HG02763 (cell line): ENCODE results near the gene RAB11FIP2.
A peak's percentile ranks its signal among the peaks of the same experiment; 100 is the strongest.
"Not testable (repeated sequence)": the region's sequence is repeated elsewhere in the genome, so short reads cannot be mapped to it uniquely, and the experiment has no call there.

Experiments used
- ATAC-seq: cut with Tn5 transposase; IDR thresholded peaks from one replicate; pipeline ENCODE4 v1.9.1; 2021; ENCODE audit warnings: mild to moderate bottlenecking, moderate library complexity; ENCODE audit not compliant: unreplicated experiment

The RAB11FIP2 gene

GRCh38 chr10:118046395-118047156, at the start of gene RAB11FIP2:
Gene RAB11FIP2, minus strand, starts transcription at chr10:118046941. Its CDS starts 778 bp downstream, at chr10:118046163.
- ATAC-seq, result peak; percentile 97

- ATAC-seq, result no peak
Observed at GRCh38 chr10:118096022-118096421, 49.3 kb upstream of the RAB11FIP2 start.

- no peak for ATAC-seq
Observed at GRCh38 chr10:118092209-118092608, 45.5 kb upstream of the RAB11FIP2 start.

GRCh38 chr10:118080817-118081216, 34.1 kb upstream of the RAB11FIP2 start:
- ATAC-seq, result no peak

- no peak for ATAC-seq
Observed at GRCh38 chr10:118076705-118077104, 30.0 kb upstream of the RAB11FIP2 start.

GRCh38 chr10:118072840-118073239, 26.1 kb upstream of the RAB11FIP2 start:
- no peak for ATAC-seq

- ATAC-seq, result not testable (repeated sequence)
Observed at GRCh38 chr10:118067389-118067788, 20.6 kb upstream of the RAB11FIP2 start.

- ATAC-seq, result no peak
Observed at GRCh38 chr10:118062798-118063238, 16.1 kb upstream of the RAB11FIP2 start.

- ATAC-seq, result no peak
Observed at GRCh38 chr10:118058371-118058770, 11.6 kb upstream of the RAB11FIP2 start.

GRCh38 chr10:118057361-118057760, 10.6 kb upstream of the RAB11FIP2 start:
- no peak for ATAC-seq

- ATAC-seq, result no peak
Observed at GRCh38 chr10:118054383-118054782, 7.6 kb upstream of the RAB11FIP2 start.

GRCh38 chr10:118052816-118053215, 6.1 kb upstream of the RAB11FIP2 start:
- ATAC-seq, result no peak

GRCh38 chr10:118047880-118048279, 1.1 kb upstream of the RAB11FIP2 start:
- ATAC-seq, result no peak

- ATAC-seq, result no peak
Observed at GRCh38 chr10:118047157-118047719, 497 bp upstream of the RAB11FIP2 start.

- no peak for ATAC-seq
Observed at GRCh38 chr10:118045837-118046394, 825 bp downstream of the RAB11FIP2 start.

GRCh38 chr10:118045158-118045836, 1.4 kb downstream of the RAB11FIP2 start:
- no peak for ATAC-seq

- no peak for ATAC-seq
Observed at GRCh38 chr10:118042827-118043242, 3.9 kb downstream of the RAB11FIP2 start.

GRCh38 chr10:118042336-118042735, 4.4 kb downstream of the RAB11FIP2 start:
- no peak for ATAC-seq

GRCh38 chr10:118041316-118041715, 5.4 kb downstream of the RAB11FIP2 start:
- no peak for ATAC-seq

GRCh38 chr10:118036281-118036875, 10.4 kb downstream of the RAB11FIP2 start:
- no peak for ATAC-seq

- ATAC-seq, result no peak
Observed at GRCh38 chr10:118035354-118036005, 11.3 kb downstream of the RAB11FIP2 start.
